Measurements from ENCODE around the gene MTCL1.

MTCL1 gene

GRCh38 chr18:8780227-8780626 lies 74.9 kb downstream of the MTCL1 start:
- no peak overlapping the region for H3K27ac ChIP-seq (ENCODE audit: low read length)

GRCh38 chr18:8781671-8782070 lies 76.3 kb downstream of the MTCL1 start:
- H3K9me3 ChIP-seq (ENCODE audit: control insufficient read depth, low read depth, low read length), result no peaks in the 10 kb centered on the region
- H3K4me3 ChIP-seq (ENCODE audit: low read length), result no peak overlapping the region
- no peaks in the 10 kb centered on the region for H3K27me3 ChIP-seq (ENCODE audit: control insufficient read depth, insufficient read depth, low read length)
- peaks cover 13% of the 10 kb centered on the region for H3K4me1 ChIP-seq (ENCODE audit: control insufficient read depth, low read depth, low read length)
- no peak overlapping the region for H3K27ac ChIP-seq (ENCODE audit: low read length)
- H3K36me3 ChIP-seq (ENCODE audit: control insufficient read depth, low read depth, low read length), result peaks cover 28% of the 10 kb centered on the region
- H3K9ac ChIP-seq (ENCODE audit: low read length), result no peak overlapping the region

More at GRCh38 chr18:8780227-8780626, 74.9 kb downstream of the MTCL1 start:
- Histone ChIP-seq H3K27me3 (ENCODE audit: control insufficient read depth, insufficient read depth, low read length) (no peaks in the 10 kb centered on the region), H3K9me3 (ENCODE audit: control insufficient read depth, low read depth, low read length) (no peaks in the 10 kb centered on the region), H3K36me3 (ENCODE audit: control insufficient read depth, low read depth, low read length) (peaks cover 18% of the 10 kb centered on the region), H3K4me3 (ENCODE audit: low read length) (no peak overlapping the region), H3K4me1 (ENCODE audit: control insufficient read depth, low read depth, low read length) (peaks cover 13% of the 10 kb centered on the region), H3K9ac (ENCODE audit: low read length) (no peak overlapping the region)

GRCh38 chr18:8783335-8783993 lies 78.1 kb downstream of the MTCL1 start:
- no peaks in the 10 kb centered on the region for H3K27me3 ChIP-seq (ENCODE audit: control insufficient read depth, insufficient read depth, low read length)
- peaks cover 34% of the 10 kb centered on the region for H3K36me3 ChIP-seq (ENCODE audit: control insufficient read depth, low read depth, low read length)
- no peak overlapping the region for H3K27ac ChIP-seq (ENCODE audit: low read length)
- H3K4me3 ChIP-seq (ENCODE audit: low read length), result no peak overlapping the region
- peaks cover 3% of the 10 kb centered on the region for H3K4me1 ChIP-seq (ENCODE audit: control insufficient read depth, low read depth, low read length)
- no peaks in the 10 kb centered on the region for H3K9me3 ChIP-seq (ENCODE audit: control insufficient read depth, low read depth, low read length)
- no peak overlapping the region for H3K9ac ChIP-seq (ENCODE audit: low read length)

- Histone ChIP-seq H3K9ac (ENCODE audit: low read length) (no peak overlapping the region), H3K27me3 (ENCODE audit: control insufficient read depth, insufficient read depth, low read length) (no peaks in the 10 kb centered on the region), H3K4me3 (ENCODE audit: low read length) (no peak overlapping the region), H3K36me3 (ENCODE audit: control insufficient read depth, low read depth, low read length) (peaks cover 38% of the 10 kb centered on the region), H3K9me3 (ENCODE audit: control insufficient read depth, low read depth, low read length) (no peaks in the 10 kb centered on the region), H3K4me1 (ENCODE audit: control insufficient read depth, low read depth, low read length) (no peaks in the 10 kb centered on the region), H3K27ac (ENCODE audit: low read length) (no peak overlapping the region)
Observed at GRCh38 chr18:8783994-8784530, 78.7 kb downstream of the MTCL1 start.

- H3K27ac ChIP-seq (ENCODE audit: low read length), result no peak overlapping the region
- no peaks in the 10 kb centered on the region for H3K4me1 ChIP-seq (ENCODE audit: control insufficient read depth, low read depth, low read length)
- H3K9me3 ChIP-seq (ENCODE audit: control insufficient read depth, low read depth, low read length), result no peaks in the 10 kb centered on the region
- H3K9ac ChIP-seq (ENCODE audit: low read length), result no peak overlapping the region
- no peaks in the 10 kb centered on the region for H3K27me3 ChIP-seq (ENCODE audit: control insufficient read depth, insufficient read depth, low read length)
- no peak overlapping the region for H3K4me3 ChIP-seq (ENCODE audit: low read length)
- H3K36me3 ChIP-seq (ENCODE audit: control insufficient read depth, low read depth, low read length), result peaks cover 28% of the 10 kb centered on the region
Observed at GRCh38 chr18:8785261-8785660, 79.9 kb downstream of the MTCL1 start.

- no peak overlapping the region for H3K9ac ChIP-seq (ENCODE audit: low read length)
- H3K27me3 ChIP-seq (ENCODE audit: control insufficient read depth, insufficient read depth, low read length), result no peaks in the 10 kb centered on the region
- no peaks in the 10 kb centered on the region for H3K9me3 ChIP-seq (ENCODE audit: control insufficient read depth, low read depth, low read length)
- peaks cover 28% of the 10 kb centered on the region for H3K36me3 ChIP-seq (ENCODE audit: control insufficient read depth, low read depth, low read length)
- H3K27ac ChIP-seq (ENCODE audit: low read length), result no peak overlapping the region
- peaks cover 3% of the 10 kb centered on the region for H3K4me1 ChIP-seq (ENCODE audit: control insufficient read depth, low read depth, low read length)
- H3K4me3 ChIP-seq (ENCODE audit: low read length), result no peak overlapping the region
Observed at GRCh38 chr18:8785855-8786482, 80.6 kb downstream of the MTCL1 start.

GRCh38 chr18:8786483-8787370 lies 81.4 kb downstream of the MTCL1 start:
- Histone ChIP-seq H3K27ac (ENCODE audit: low read length) (no peak overlapping the region), H3K36me3 (ENCODE audit: control insufficient read depth, low read depth, low read length) (peaks cover 28% of the 10 kb centered on the region), H3K9me3 (ENCODE audit: control insufficient read depth, low read depth, low read length) (no peaks in the 10 kb centered on the region), H3K27me3 (ENCODE audit: control insufficient read depth, insufficient read depth, low read length) (no peaks in the 10 kb centered on the region), H3K4me3 (ENCODE audit: low read length) (no peak overlapping the region), H3K9ac (ENCODE audit: low read length) (no peak overlapping the region), H3K4me1 (ENCODE audit: control insufficient read depth, low read depth, low read length) (peaks cover 10% of the 10 kb centered on the region)

- Histone ChIP-seq H3K27ac (ENCODE audit: low read length) (no peak overlapping the region), H3K4me3 (ENCODE audit: low read length) (no peak overlapping the region), H3K36me3 (ENCODE audit: control insufficient read depth, low read depth, low read length) (peaks cover 28% of the 10 kb centered on the region), H3K27me3 (ENCODE audit: control insufficient read depth, insufficient read depth, low read length) (no peaks in the 10 kb centered on the region), H3K9ac (ENCODE audit: low read length) (no peak overlapping the region), H3K4me1 (ENCODE audit: control insufficient read depth, low read depth, low read length) (peaks cover 11% of the 10 kb centered on the region), H3K9me3 (ENCODE audit: control insufficient read depth, low read depth, low read length) (no peaks in the 10 kb centered on the region)
Observed at GRCh38 chr18:8787371-8787670, 82.0 kb downstream of the MTCL1 start.

GRCh38 chr18:8787794-8788193 lies 82.4 kb downstream of the MTCL1 start:
- no peak overlapping the region for H3K4me3 ChIP-seq (ENCODE audit: low read length)

GRCh38 chr18:8788503-8789429 lies 83.4 kb downstream of the MTCL1 start:
- Histone ChIP-seq H3K27ac (ENCODE audit: low read length) (no peak overlapping the region), H3K9ac (ENCODE audit: low read length) (no peak overlapping the region), H3K9me3 (ENCODE audit: control insufficient read depth, low read depth, low read length) (no peaks in the 10 kb centered on the region), H3K4me3 (ENCODE audit: low read length) (no peak overlapping the region), H3K4me1 (ENCODE audit: control insufficient read depth, low read depth, low read length) (peaks cover 18% of the 10 kb centered on the region), H3K36me3 (ENCODE audit: control insufficient read depth, low read depth, low read length) (peaks cover 23% of the 10 kb centered on the region), H3K27me3 (ENCODE audit: control insufficient read depth, insufficient read depth, low read length) (no peaks in the 10 kb centered on the region)

More at GRCh38 chr18:8787794-8788193, 82.4 kb downstream of the MTCL1 start:
- no peak overlapping the region for H3K27ac ChIP-seq (ENCODE audit: low read length)
- peaks cover 24% of the 10 kb centered on the region for H3K36me3 ChIP-seq (ENCODE audit: control insufficient read depth, low read depth, low read length)
- H3K9me3 ChIP-seq (ENCODE audit: control insufficient read depth, low read depth, low read length), result no peaks in the 10 kb centered on the region
- H3K9ac ChIP-seq (ENCODE audit: low read length), result no peak overlapping the region
- peaks cover 11% of the 10 kb centered on the region for H3K4me1 ChIP-seq (ENCODE audit: control insufficient read depth, low read depth, low read length)
- no peaks in the 10 kb centered on the region for H3K27me3 ChIP-seq (ENCODE audit: control insufficient read depth, insufficient read depth, low read length)

Data from iPS-18a (cell line).